GM21423 (cell line): ENCODE measurements around the gene UBE2M.
A peak's percentile ranks its signal among the peaks of the same experiment; 100 is the strongest.
"Not testable (repeated sequence)": the region's sequence is repeated elsewhere in the genome, so short reads cannot be mapped to it uniquely, and the experiment has no call there.

Source experiments
- ATAC-seq: cut with Tn5 transposase; IDR thresholded peaks from one replicate; pipeline ENCODE4 v1.9.1; 2021; ENCODE audit warnings: mild to moderate bottlenecking, moderate library complexity; ENCODE audit not compliant: unreplicated experiment

UBE2M gene

DNA sequence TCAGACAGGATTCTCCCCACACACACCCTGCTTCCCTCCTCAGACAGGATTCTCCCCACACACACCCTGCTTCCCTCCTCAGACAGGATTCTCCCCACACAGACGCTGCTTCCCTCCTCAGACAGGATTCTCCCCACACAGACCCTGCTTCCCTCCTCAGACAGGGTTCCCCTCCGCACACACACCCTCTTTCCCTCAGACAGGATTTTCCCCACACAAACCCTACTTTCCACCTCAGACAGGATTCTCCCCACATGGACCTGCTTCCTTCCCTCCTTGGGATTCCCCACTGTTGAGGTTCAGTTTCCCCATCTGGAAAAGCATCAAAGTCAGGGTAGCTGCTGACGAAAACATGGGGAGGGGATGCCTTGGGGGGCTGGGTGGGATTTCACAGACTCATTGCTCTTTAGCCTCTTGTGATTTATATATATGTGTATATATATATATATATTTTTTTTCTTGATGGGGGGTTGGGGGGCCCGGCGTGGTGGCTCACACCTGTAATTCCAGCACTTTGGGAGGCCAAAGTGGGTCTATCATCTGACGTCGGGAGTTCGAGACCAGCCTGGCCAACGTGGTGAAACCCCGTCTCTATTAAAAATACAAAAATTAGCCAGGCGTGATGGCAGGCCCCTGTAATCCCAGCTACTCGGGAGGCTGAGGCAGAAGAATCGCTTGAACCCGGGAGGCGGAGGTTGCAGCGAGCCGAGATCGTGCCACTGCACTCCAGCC is 15.6 kb downstream of the UBE2M start:
- not testable (repeated sequence) for ATAC-seq

DNA sequence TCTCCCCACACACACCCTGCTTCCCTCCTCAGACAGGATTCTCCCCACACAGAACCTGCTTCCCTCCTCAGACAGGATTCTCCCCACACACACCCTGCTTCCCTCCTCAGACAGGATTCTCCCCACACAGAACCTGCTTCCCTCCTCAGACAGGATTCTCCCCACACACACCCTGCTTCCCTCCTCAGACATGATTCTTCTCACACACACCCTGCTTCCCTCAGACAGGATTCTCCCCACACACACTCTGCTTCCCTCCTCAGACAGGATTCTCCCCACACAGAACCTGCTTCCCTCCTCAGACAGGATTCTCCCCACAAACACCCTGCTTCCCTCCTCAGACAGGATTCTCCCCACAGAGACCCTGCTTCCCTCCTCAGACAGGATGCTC is 19.2 kb downstream of the UBE2M start:
- ATAC-seq = not testable (repeated sequence)

DNA sequence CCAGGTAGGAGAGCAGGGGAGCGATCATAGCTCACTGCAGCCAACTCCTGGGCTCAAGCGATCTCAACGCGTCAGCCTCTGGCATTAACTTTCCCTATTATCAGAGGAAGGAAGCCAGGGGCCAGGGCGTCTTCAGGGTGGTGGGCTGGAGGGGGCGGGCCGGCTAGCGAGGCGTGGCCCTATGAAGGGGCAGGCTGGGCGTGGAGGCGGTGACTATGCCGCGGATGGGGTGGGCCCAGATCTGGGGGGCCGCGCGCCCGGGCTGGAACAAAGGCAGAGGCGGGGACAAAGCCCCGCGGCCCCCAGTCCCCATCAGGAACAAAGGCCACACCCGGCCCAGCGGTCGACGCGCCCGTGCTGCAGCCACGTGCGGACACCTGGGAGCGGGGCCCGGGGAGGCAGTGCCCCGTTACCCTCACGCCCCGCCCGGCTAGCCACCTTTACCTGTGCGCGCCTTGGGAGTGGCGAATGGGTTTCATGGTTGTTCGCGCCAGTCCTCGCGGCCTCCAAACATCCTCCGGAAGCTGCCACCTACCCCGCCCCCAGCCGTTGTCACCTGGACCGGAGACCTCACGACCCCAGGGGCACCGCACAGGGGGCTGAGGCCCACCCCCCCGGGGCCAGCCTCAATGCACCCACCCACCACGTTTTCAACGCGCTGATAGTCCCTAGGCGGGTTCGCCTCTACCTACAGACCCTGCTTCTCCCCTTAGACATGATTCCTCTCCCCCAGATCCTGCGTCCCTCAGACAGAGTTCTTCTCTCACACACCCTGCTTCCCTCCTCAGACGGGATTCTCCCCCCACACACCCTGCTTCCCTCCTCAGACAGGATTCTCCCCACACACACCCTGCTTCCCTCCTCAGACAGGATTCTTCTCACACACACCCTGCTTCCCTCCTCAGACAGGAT is 19.9 kb downstream of the UBE2M start:
- no peak for ATAC-seq

DNA sequence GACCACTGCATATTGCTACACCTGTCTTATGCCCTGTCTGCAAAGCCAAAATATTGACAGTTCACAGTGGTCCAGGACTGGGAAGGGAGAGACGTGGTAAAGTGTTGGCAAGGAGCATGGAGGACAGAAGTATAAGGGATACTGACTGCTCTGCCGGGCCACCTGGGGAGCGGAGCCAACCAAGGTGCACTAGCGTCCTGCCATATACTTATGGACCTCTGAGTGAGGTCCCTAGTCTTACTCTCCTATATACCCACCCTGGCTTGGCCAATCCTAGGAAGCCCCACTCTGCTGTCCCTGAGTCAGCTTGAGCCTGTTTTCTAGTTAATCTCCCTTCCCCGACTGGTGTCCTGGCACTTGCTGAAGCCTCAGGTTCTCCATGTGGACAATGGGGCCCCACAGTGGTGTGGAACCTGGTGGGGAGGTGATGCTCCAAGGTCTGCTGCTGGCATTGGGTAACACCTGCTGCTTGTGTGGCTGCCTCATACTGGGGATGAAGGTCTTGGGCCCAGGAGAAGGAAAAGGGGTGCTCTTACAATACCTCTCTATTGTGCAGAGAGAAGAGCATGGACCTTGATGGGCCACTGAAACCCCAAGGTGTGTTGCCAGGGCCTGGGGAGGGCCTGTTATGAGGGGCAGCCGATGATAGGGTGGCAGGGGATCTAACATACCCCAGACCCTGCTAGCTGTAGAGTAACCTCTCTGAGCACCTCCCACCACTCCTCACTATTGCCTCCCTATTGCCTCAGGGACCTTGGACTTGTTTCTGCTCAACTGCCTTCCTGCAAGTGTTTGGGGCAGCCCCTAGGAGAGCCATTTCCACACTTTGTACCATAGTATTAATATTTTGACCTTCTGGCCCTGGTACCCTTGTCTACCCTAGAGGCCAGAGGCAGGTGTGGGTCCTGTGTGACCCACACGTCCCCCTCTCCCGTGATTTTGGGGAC is 21.3 kb downstream of the UBE2M start:
- ATAC-seq = no peak

DNA sequence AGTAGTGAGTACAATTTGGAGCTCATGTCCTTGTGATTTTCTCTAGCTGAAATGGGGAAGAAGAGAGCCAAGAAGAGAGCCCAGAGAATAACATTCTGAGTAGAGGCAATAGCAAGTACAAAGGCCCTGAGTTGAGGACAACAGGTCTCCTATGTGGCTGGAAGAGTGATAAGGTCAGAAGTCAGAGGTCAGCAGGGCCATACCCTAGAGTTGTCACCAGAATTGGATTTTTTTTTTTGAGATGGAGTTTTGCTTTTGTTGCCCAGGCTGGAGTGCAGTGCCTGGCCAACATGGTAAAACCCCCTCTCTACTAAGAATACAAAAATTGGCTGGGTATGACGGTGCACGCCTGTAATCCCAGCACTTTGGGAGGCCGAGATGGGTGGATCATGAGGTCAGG is 22.6 kb downstream of the UBE2M start:
- no peak for ATAC-seq

DNA sequence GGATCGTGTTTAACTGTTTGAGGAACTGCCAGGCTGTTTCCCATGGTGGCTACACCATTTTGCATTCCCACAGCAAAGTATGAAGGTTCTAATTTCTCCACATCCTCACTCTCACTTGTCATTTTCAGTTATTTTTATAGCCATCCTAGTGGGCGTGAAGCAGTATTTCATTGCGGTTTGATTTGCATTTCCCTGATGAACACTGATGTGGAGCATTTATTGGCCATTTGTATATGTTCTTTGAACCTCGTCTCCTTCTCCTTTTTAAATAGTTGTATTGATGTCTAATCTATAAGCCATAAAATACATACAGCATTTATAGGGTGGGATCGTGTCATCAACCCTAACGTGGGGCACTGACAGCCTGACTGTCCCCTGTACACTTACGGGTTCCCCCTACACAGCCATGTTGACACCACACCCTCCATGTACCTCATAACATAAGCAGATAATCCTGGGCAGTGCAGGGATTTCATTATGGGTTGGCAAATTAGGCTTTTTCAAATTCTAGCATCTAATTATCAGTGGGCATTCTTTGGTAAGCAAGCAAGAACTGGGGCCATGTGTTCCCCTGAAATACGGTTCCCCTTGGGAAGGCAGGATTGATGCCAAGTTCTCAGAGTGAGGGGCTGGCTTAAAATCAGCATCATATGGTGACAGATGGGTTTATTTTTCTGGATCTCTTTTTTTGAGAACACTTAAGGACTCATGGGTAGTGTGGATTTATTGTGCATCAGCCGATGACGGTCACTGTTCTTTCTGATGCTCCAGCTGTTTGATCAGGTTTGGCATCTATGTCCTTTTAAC is 27.2 kb downstream of the UBE2M start:
- no peak for ATAC-seq

DNA sequence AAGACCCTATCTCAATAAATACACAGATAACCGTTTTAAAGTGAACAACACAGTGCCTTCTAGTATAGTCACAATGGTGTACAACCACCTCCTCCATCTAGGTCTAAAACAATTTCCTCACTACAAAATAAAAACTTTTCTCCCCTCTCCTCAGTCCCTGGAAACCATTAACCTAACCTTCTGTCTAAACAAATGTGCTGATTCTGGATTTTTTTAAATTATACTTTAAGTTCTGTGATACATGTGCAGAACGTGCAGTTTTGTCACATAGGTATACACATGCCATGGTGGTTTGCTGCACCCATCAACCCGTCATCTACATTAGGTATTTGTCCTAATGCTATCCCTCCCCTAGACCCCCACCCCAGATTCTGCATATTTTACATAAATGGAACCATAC is 29.0 kb downstream of the UBE2M start:
- no peak for ATAC-seq

DNA sequence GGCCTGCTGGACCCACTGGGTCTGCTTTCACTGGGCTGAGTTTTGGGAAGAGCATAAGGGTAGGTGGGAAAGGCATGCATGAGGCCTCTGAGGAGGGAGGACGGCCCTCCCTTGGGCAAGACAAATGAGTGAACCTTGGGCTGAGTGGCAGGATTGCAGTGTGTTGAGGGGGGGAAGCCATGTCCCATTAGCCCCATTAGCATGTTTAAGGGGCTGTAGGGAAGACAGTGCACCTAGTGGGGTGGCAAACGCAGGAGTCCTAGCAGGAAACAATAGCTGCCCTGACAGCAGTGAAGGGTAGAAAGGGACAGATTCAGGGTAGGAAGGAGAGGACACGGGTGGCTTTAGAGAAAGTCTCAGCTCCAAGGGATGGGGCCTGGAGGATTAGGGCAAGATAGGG is 35.7 kb downstream of the UBE2M start:
- no peak for ATAC-seq

DNA sequence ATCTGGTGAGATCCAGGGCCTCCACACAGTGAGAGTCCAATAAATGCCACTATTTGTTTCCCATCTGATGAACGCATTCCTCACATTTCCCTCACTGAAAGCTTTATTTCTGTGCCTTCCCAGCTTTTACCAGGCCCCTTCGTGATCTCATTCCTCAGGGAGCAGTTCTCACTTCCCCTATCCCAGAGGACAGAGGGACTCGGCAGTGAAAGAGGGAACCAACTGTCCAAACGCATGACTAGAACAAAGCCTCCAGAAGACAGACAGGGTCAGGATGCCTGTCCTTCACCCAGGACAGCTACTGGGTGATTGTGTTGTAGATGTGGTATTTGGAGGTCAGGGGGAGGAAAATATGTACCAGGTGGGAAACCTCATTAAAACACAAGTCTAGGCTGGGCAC is 36.8 kb downstream of the UBE2M start:
- ATAC-seq = no peak

DNA sequence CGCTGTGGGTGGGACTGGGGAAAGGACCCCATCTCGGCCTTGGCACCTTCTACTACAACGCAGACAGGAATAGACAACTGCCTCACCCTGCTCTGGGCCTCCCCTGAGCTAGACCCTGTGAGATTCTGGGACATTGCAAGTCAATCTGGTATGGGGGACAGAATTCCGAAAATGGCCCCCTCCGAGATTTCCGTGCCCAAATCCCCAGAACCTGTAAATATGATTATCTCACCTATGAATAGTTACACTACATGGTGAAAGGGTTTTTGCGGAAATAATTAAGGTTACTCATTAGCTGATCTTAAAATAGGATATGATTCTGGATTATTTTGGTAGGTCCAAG is 38.2 kb downstream of the UBE2M start:
- ATAC-seq = no peak

DNA sequence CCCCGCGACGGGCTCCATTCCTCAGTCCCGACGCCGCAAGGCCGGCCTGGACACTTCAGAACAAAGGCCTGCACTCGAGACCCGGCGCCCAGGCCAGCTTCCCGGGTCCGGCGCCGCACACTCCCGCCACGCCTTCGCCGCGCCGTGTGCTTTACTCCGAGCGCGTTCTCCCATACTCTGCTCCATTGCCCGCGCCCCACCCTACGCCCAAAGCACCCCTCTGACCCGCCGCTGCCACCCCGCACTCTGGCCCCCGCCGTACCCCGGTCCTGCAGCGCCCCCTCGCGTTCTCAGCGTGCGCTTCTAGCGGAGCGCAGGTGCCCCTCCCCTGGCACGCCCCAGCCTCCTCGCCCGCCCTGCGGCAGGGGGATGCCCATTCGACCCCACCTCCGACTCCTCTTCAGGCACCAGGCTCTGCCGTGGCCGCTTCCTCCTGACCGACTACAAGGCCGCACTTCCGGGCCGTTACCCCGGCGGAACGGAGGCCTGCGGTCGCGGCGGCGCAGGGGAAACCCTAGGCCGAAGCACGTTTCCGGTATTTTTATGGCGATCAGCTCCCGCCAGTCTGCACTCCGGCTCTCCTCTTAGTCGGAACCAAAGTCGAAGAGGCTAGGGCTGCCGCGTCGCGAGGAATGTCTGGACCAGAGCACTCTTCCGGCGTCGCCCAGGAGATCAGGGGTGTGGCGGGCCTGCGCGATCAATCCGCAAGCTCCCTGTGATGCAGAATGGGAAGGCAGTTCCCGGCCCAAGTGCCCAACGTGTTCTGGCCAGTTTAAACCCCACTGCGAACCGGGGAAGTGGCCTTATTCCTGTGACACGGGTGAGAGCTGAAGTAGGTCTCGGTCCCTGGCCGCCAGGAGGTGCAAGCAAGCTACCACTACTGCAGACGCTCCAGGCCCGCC is 38.8 kb downstream of the UBE2M start, which contains the start of gene ZBTB45:
Gene ZBTB45, minus strand, starts transcription at position 456 of the 902 bp plus-strand sequence. CDS start 2,137 bp downstream, outside the sequence.
- ATAC-seq = peak; percentile 74

DNA sequence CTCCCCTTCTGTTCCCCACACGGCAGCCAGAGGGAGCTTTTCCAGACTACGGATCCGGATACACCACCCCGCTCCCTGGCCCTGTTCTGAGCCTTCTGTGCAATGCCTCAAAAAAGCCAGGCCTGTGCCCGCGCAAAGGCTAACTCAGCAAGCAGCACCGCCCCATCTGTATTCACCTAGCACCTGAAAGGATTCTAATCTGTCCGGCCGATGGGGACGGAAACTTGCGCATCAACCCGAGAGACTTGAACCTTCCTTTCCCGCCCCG is 39.4 kb downstream of the UBE2M start:
- no peak for ATAC-seq

DNA sequence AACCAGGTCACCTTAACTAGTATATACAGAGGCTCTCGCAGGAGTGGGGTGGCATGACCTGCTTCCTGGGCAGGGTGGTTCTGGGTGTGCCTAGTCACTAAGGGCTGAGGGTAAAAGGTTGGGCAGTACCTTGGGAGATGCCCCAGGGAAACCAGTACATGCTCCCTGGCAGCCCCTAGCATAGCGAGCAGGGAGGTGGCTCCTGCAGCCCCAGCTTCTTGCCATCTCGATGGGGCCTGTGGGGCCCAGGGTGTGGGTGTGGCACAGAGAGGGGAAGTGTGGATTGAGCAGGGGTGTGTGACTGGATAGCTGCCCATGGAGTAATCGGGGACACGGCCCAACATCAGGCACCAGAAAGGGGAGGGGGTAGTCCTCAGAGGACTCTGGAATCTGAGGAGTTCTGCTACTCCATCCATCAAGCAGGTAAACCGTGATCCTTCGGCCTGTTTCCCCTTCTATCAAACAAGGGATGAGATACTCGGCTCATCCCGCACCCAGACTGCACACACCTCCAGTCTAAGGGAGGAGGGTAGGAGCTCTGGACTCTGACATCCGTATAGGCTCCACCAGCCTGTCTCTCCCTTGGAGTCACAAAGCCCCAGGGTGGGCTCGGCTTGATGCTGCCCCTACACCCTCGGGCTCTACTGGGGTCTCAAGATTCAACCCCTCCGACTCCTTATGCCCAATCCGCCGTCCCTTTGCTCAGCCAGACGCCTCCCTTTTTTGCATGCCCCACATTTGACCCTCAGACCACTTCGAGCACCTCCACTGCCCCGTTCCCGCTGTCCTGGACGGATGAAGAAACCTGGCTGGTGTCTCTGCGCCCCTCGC is 39.9 kb downstream of the UBE2M start:
- ATAC-seq = no peak

DNA sequence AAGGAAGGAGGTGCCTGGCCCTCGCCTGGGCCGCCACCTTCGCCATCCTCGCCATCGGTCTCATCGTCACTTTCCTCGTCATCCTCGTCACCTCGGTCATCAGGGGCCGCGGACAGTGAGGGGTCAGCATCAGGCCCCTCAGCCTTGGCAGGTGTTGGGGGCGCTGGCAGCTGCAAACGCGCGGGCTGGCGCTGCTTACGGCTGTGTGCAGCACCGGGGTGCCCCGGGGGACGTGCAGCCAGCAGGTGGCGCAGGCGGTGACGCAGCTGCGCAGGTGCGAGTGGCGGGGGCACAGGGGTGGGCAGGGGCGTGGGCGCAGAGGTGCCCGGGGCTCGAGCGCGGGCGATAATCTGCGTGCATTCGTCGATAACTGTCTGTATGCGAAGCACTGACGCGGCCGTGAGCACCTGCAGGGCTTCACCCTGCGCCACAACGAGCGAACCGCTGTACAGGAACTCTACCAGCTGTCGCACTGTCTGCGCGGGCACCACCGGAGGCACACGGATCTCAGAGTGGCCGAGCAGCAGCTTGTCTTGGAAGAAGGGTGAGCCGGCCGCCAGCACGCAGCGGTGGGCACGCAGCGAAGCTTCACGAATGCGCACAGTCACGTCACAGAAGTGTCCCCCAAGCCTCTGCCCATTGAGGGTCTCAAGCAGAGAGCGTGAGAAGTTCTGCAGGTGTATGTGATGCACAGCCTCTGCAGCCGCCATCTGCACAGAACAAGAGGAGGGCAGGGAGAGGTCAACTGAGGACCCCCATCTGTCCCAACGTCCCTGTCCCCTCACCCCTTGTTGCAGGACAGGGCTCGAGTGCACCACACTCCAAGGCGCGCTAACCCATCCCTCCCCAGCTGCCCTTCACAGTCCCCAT is 41.2 kb downstream of the UBE2M start:
- ATAC-seq = no peak

DNA sequence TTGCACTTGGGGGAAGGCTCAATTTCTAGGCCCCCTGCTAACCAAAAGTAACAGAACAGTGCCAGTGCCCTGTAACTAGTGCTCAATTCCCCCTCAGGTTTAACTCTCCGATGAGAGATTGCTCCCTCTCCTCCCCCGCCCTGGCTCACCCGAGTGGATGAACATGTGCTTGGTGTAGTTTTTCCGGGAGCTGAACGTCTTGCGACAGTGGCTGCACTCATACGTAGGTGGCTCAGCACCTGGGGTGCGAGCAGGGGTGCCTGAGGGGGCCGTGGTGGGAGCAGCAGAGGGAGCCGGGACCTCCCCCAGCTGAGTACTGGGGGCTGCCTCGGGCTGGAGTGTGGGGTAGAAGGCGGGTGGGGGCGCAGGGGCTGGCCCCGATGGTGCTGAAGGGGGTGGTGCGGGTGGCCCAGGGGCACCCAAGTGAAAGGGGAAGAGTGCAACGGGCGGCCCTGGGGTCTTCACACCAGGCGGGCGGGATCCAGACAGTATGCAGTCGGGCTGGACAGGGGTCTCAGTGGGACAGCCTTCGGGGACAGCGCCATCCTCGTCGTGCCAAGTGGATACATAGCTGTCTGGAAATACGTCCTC is 42.1 kb downstream of the UBE2M start:
- no peak for ATAC-seq

DNA sequence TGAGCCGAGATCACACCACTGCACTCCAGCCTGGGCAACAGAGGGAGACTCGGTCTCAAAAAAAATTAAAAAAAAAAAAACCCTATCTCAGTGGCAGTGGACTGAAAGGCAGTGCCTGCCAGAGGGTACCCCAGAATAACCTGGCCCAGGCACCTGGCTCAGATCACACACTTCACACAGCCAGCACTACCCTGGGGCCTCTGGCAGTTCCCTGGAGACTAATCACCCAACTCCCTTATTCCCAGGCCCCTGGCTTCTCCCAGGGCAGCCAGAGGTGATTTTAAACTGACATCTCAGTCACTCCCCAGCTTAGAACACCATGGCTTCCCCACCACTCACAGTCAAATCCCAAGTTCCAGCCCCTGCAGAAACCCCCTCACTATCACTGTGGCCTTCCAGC is 43.2 kb downstream of the UBE2M start:
- no peak for ATAC-seq

DNA sequence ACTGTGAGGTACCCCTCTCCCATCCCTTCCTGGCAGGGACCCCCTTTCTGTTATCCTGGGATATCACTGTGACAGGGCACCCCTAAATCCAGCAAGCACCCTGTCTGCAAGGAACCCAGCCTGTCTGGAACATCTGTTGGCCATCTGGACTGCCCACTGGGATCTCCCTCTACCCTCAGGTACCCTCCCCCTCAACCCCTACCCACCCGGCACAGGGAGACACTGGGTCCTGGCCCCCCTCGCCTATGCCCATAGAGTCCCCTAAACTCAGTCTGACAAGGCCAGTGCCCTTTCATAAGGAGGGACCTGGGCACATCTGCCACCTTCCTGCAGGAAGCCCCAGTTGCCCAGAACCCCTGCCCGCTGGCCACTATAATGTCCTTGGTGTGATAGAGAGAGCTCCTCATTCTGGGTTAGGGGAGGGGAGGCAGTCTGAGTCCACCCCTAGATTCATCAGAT is 43.8 kb downstream of the UBE2M start:
- ATAC-seq = no peak
